ENCODE data around the gene AADACL3. TPM values are rescaled to one million over a fixed set of nuclear protein-coding genes. Genes with fewer than 3 reads are reported as not detected.

AADACL3 gene
- total RNA-seq, 4 donors from 2014 or later, result not detected

DNA sequence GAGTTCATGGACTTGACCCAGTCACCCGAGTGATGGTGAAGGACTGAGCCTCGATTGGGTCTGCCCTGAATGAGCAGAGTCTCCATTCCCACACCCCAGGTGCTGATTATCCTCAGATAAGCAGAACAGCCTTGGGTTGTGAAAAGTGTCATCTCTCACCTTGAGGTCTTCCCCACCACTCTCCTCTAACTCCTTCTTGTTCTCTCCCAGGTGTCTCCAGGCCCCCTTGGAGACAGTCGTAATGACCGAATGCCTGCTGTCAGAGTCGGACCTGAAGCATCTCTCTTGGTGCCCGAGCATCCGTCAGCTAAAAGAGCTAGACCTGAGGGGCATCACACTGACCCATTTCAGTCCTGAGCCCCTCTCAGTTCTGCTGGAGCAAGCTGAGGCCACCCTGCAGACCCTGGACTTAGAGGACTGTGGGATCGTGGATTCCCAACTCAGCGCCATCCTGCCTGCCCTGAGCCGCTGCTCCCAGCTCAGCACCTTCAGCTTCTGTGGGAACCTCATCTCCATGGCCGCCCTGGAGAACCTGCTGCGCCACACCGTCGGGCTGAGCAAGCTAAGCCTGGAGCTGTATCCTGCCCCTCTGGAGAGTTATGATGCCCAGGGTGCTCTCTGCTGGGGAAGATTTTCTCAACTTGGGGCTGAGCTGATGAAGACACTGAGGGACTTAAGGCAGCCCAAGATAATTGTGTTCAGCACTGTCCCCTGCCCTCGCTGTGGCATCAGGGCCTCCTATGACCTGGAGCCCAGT lies 61.1 kb downstream of the AADACL3 start:
- H3K4me1 ChIP-seq, result no peaks in the 10 kb centered on the region
- H3K27me3 ChIP-seq, result peaks cover 0 to 11% (median 0%) of the 10 kb centered on the region in 4 donors
- H3K27ac ChIP-seq (replicated peaks in 1 of 4), result no peak overlapping the region
- H3K4me3 ChIP-seq, result no peak overlapping the region
- WGBS, result 84% methylated on average over 8 of the region's 15 CpGs
- intact Hi-C loops (cut with DNase I), result no loop called here
- H3K9me3 ChIP-seq, result no peaks in the 10 kb centered on the region
- H3K36me3 ChIP-seq, result no peaks in the 10 kb centered on the region
- TF ChIP-seq POLR2A (IDR thresholded peaks at IDR 0.05; ENCODE audit: low read depth), result no peak
- no peak for TF ChIP-seq EP300 (IDR thresholded peaks at IDR 0.05)
- TF ChIP-seq, protein P1, sequence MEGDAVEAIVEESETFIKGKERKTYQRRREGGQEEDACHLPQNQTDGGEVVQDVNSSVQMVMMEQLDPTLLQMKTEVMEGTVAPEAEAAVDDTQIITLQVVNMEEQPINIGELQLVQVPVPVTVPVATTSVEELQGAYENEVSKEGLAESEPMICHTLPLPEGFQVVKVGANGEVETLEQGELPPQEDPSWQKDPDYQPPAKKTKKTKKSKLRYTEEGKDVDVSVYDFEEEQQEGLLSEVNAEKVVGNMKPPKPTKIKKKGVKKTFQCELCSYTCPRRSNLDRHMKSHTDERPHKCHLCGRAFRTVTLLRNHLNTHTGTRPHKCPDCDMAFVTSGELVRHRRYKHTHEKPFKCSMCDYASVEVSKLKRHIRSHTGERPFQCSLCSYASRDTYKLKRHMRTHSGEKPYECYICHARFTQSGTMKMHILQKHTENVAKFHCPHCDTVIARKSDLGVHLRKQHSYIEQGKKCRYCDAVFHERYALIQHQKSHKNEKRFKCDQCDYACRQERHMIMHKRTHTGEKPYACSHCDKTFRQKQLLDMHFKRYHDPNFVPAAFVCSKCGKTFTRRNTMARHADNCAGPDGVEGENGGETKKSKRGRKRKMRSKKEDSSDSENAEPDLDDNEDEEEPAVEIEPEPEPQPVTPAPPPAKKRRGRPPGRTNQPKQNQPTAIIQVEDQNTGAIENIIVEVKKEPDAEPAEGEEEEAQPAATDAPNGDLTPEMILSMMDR (IDR thresholded peaks at IDR 0.05), result no peak
- TF ChIP-seq POLR2AphosphoS5 (IDR thresholded peaks at IDR 0.05), result no peak
- peak; percentile 90 for DNase-seq (ENCODE audit: extremely low spot score)

Small RNA genes within 50 kb of the gene (small RNA-seq; reads per million reads assigned to genes)
- 0 reads per million in 3 donors for gene AC244670.1

Other genes starting within 250 kb of the AADACL3 start
- gene DHRS3, start 97.9 kb upstream of the AADACL3 start, total RNA-seq, result 100 to 1,000 TPM; 130 to 237 (median 200) TPM
- not detected for gene AADACL4, start 72.0 kb upstream of the AADACL3 start, total RNA-seq
- gene CFAP107, start 30.1 kb downstream of the AADACL3 start, total RNA-seq, result not detected
- gene PRAMEF12, start 57.6 kb downstream of the AADACL3 start, total RNA-seq, result not detected
- not detected for gene PRAMEF1, start 75.3 kb downstream of the AADACL3 start, total RNA-seq
- not detected for gene PRAMEF11, start 115.3 kb downstream of the AADACL3 start, total RNA-seq
- gene HNRNPCL1, start 132.6 kb downstream of the AADACL3 start, total RNA-seq, result not detected
- gene PRAMEF2, start 141.0 kb downstream of the AADACL3 start, total RNA-seq, result not detected
- not detected for gene PRAMEF4, start 170.1 kb downstream of the AADACL3 start, total RNA-seq
- gene PRAMEF10, start 182.2 kb downstream of the AADACL3 start, total RNA-seq, result not detected
- gene PRAMEF7, start 200.5 kb downstream of the AADACL3 start, total RNA-seq, result not detected
- gene PRAMEF6, start 231.5 kb downstream of the AADACL3 start, total RNA-seq, result not detected